Measurements from ENCODE around the gene PEMT. TPM values are rescaled to one million over a fixed set of nuclear protein-coding genes. Genes with fewer than 3 reads are reported as not detected.

The PEMT gene
- polyA plus RNA-seq, 2 of the 4 experiments (the other 2 are of a cell fraction), result 47.5 to 47.8 TPM

DNA sequence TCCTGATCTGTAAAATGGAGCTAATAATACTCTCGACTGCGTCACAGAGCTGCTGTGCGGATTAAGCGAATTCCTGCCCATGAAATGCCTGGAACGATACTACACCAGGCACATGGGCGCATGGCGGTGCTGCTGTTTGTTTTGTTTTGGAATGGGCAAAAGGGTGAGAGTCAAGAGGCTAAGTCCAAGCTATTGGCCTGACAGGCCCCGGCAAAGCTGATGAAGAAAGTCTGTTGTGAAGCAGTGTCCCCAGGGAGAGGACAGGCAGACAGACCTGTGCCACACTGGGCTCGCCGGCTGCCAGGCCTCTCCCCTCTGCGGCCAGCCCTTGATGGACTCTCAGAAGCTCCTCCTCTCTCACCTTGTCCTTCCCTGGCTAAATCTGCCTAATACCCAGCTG is 64.0 kb downstream of the PEMT start:
- FAIRE-seq (no peak), DNase-seq (ENCODE audit: low read depth in 1 of 2, low spot score in 1 of 2) (no peak), ATAC-seq (no peak)
- WGBS (ENCODE audit: missing lambda C conversion rate), result 95% methylated on average over 11 of the region's 11 CpGs
- H3K4me2 ChIP-seq, result no peak overlapping the region
- no peaks in the 10 kb centered on the region for H3K9me3 ChIP-seq
- H3K27ac ChIP-seq, result no peak overlapping the region
- H3K4me1 ChIP-seq, result peaks cover 5% of the 10 kb centered on the region; the same call in 2 of the 3 replicates
- TF ChIP-seq BHLHE40 (IDR thresholded peaks at IDR 0.05; ENCODE audit: low read depth, low read length) (no peak), CEBPB (IDR thresholded peaks at IDR 0.05) (no peak), CHD2 (IDR thresholded peaks at IDR 0.05; ENCODE audit: low read length, partially characterized antibody) (no peak), HOXB13 (CRISPR knock-in tag; IDR thresholded peaks at IDR 0.05; ENCODE audit: low read depth) (no peak), TP53 (CRISPR knock-in tag; IDR thresholded peaks at IDR 0.05) (no peak), NPAS2 (CRISPR knock-in tag; IDR thresholded peaks at IDR 0.05; ENCODE audit: borderline replicate concordance) (no peak), GATA3 (IDR thresholded peaks at IDR 0.05; ENCODE audit: borderline replicate concordance) (no peak)
- TF ChIP-seq, protein P1, sequence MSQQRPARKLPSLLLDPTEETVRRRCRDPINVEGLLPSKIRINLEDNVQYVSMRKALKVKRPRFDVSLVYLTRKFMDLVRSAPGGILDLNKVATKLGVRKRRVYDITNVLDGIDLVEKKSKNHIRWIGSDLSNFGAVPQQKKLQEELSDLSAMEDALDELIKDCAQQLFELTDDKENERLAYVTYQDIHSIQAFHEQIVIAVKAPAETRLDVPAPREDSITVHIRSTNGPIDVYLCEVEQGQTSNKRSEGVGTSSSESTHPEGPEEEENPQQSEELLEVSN (IDR thresholded peaks at IDR 0.05; ENCODE audit: borderline replicate concordance, low read depth), result no peak
- TF ChIP-seq, protein P2, sequence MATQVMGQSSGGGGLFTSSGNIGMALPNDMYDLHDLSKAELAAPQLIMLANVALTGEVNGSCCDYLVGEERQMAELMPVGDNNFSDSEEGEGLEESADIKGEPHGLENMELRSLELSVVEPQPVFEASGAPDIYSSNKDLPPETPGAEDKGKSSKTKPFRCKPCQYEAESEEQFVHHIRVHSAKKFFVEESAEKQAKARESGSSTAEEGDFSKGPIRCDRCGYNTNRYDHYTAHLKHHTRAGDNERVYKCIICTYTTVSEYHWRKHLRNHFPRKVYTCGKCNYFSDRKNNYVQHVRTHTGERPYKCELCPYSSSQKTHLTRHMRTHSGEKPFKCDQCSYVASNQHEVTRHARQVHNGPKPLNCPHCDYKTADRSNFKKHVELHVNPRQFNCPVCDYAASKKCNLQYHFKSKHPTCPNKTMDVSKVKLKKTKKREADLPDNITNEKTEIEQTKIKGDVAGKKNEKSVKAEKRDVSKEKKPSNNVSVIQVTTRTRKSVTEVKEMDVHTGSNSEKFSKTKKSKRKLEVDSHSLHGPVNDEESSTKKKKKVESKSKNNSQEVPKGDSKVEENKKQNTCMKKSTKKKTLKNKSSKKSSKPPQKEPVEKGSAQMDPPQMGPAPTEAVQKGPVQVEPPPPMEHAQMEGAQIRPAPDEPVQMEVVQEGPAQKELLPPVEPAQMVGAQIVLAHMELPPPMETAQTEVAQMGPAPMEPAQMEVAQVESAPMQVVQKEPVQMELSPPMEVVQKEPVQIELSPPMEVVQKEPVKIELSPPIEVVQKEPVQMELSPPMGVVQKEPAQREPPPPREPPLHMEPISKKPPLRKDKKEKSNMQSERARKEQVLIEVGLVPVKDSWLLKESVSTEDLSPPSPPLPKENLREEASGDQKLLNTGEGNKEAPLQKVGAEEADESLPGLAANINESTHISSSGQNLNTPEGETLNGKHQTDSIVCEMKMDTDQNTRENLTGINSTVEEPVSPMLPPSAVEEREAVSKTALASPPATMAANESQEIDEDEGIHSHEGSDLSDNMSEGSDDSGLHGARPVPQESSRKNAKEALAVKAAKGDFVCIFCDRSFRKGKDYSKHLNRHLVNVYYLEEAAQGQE (IDR thresholded peaks at IDR 0.05), result no peak
- CTCF ChIA-PET, result interaction anchor here (0.6 to 8.1 kb wide), 9 partner anchors 9 to 253 kb away, joined by 3 to 47 read pairs (median 4); partner anchors contain the start of gene RASD1
- no peak overlapping the region for H3K4me3 ChIP-seq
- POLR2A ChIA-PET, result no interaction called here

DNA sequence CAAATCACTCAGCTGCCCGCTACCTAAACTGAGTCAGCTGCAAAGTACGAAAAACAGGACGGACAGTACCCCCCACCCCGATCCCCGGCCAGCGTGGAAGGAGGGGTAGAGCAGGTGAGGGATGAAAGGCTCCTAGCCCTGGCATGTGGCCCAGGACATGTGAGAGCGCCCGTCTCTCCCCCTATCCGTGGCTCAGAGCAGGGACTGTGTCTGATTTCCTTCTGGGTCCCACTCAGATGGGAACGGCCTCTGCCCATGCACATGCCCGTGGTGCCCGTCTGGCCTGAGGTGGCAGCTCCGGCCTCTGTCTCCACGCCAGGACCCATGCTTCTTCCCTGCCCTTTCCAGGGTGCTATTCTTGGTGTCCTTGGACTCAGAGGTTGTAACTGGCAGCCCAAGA is 65.1 kb downstream of the PEMT start:
- ChIA-PET POLR2A (no interaction called here), CTCF (interaction anchor here (1.0 to 8.1 kb wide), 6 partner anchors 9 to 171 kb away, joined by 4 to 47 read pairs (median 6); partner anchors contain the start of gene RASD1)
- Histone ChIP-seq H3K27ac (no peak overlapping the region), H3K4me3 (no peak overlapping the region), H3K9me3 (no peaks in the 10 kb centered on the region), H3K4me2 (no peak overlapping the region), H3K4me1 (peaks cover 5% of the 10 kb centered on the region; the same call in 2 of the 3 replicates)
- 93% methylated on average over 14 of the region's 14 CpGs for WGBS (ENCODE audit: missing lambda C conversion rate)
- ATAC-seq (no peak), FAIRE-seq (no peak), DNase-seq (ENCODE audit: low read depth in 1 of 2, low spot score in 1 of 2) (no peak)
- no peak for TF ChIP-seq RNF2 (IDR thresholded peaks at IDR 0.05; ENCODE audit: borderline replicate concordance, low read depth)
- no peak for TF ChIP-seq HEYL (CRISPR knock-in tag; IDR thresholded peaks at IDR 0.05)
- TF ChIP-seq GATA3 (IDR thresholded peaks at IDR 0.05; ENCODE audit: borderline replicate concordance), result no peak
- TF ChIP-seq JUN (IDR thresholded peaks at IDR 0.05), result no peak
- TF ChIP-seq TFCP2L1 (CRISPR knock-in tag; IDR thresholded peaks at IDR 0.05), result no peak
- TF ChIP-seq CEBPB (IDR thresholded peaks at IDR 0.05), result no peak
- no peak for TF ChIP-seq PHF8 (IDR thresholded peaks at IDR 0.05; ENCODE audit: borderline replicate concordance, low read depth)
- TF ChIP-seq RARB (CRISPR knock-in tag; IDR thresholded peaks at IDR 0.05), result no peak
- TF ChIP-seq ZSCAN20 (CRISPR knock-in tag; IDR thresholded peaks at IDR 0.05), result no peak
- TF ChIP-seq KDM5A (IDR thresholded peaks at IDR 0.05), result no peak
- TF ChIP-seq, protein P3, sequence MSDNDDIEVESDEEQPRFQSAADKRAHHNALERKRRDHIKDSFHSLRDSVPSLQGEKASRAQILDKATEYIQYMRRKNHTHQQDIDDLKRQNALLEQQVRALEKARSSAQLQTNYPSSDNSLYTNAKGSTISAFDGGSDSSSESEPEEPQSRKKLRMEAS (IDR thresholded peaks at IDR 0.05), result no peak
- TF ChIP-seq CHD2 (IDR thresholded peaks at IDR 0.05; ENCODE audit: low read length, partially characterized antibody), result no peak
- no peak for TF ChIP-seq NR3C1 (IDR thresholded peaks at IDR 0.05)
- TF ChIP-seq HOXB5 (CRISPR knock-in tag; IDR thresholded peaks at IDR 0.05), result no peak
- no peak for TF ChIP-seq EP300 (IDR thresholded peaks at IDR 0.05)
- TF ChIP-seq, protein P4, sequence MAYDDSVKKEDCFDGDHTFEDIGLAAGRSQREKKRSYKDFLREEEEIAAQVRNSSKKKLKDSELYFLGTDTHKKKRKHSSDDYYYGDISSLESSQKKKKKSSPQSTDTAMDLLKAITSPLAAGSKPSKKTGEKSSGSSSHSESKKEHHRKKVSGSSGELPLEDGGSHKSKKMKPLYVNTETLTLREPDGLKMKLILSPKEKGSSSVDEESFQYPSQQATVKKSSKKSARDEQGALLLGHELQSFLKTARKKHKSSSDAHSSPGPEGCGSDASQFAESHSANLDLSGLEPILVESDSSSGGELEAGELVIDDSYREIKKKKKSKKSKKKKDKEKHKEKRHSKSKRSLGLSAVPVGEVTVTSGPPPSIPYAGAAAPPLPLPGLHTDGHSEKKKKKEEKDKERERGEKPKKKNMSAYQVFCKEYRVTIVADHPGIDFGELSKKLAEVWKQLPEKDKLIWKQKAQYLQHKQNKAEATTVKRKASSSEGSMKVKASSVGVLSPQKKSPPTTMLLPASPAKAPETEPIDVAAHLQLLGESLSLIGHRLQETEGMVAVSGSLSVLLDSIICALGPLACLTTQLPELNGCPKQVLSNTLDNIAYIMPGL (CRISPR knock-in tag; IDR thresholded peaks at IDR 0.05; ENCODE audit: borderline replicate concordance), result no peak
- TF ChIP-seq, protein P5, sequence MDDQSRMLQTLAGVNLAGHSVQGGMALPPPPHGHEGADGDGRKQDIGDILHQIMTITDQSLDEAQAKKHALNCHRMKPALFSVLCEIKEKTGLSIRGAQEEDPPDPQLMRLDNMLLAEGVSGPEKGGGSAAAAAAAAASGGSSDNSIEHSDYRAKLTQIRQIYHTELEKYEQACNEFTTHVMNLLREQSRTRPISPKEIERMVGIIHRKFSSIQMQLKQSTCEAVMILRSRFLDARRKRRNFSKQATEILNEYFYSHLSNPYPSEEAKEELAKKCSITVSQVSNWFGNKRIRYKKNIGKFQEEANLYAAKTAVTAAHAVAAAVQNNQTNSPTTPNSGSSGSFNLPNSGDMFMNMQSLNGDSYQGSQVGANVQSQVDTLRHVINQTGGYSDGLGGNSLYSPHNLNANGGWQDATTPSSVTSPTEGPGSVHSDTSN (IDR thresholded peaks at IDR 0.05), result no peak
- TF ChIP-seq MAZ (IDR thresholded peaks at IDR 0.05; ENCODE audit: borderline replicate concordance, low read depth, low read length), result no peak
- no peak for TF ChIP-seq JUNB (IDR thresholded peaks at IDR 0.05)
